H1 (cell line): ENCODE data around the gene SURF1. TPM values are rescaled to one million over a fixed set of nuclear protein-coding genes. Genes with fewer than 3 reads are reported as not detected.

Experiments used
- CTCF ChIA-PET: fragments of 300-600 bp; sonication (Branson Sonifier 250); formaldehyde crosslinking; loops from one replicate; lab custom pipeline; 2021; ENCODE audit not compliant: partially characterized antibody; lab: Charles Lee
- POLR2A ChIA-PET: fragments of 300-600 bp; sonication (Branson Sonifier 250); formaldehyde crosslinking; loops from one replicate; lab custom pipeline; 2021; ENCODE audit warnings: inconsistent platforms; ENCODE audit not compliant: partially characterized antibody; lab: Charles Lee
- DNase-seq, 2 experiments: peaks; one replicate each; pipeline versions ENCODE4 v3.0.0 to v3.0.0-alpha.2; 2010 to 2022; ENCODE audit warnings: low spot score in 2 of 2, low read depth in 1 of 2, mixed read lengths in 1 of 2
- FAIRE-seq: peaks from 2 replicates; lab custom pipeline; 2011; peaks lifted over from hg19 to GRCh38; lab: Jason Lieb, UNC
- H2AFZ ChIP-seq: 2 replicates; pipeline ENCODE4 v1.8.1; 2012; ENCODE audit warnings: low read length, inconsistent platforms
- H2AK5ac ChIP-seq: 2 replicates; pipeline ENCODE4 v1.6.1; 2013; ENCODE audit warnings: low read depth, low read length
- H2BK120ac ChIP-seq: replicated peaks from 2 replicates; pipeline ENCODE3; 2013; ENCODE audit warnings: low read depth, low read length, inconsistent platforms
- H2BK12ac ChIP-seq: 2 replicates; pipeline ENCODE4 v1.6.1; 2013; ENCODE audit warnings: low read depth, low read length
- H2BK15ac ChIP-seq: 2 replicates; pipeline ENCODE4 v1.6.1; 2013; ENCODE audit warnings: low read length
- H2BK20ac ChIP-seq: 2 replicates; pipeline ENCODE4 v1.6.1; 2013; ENCODE audit warnings: low read length
- H2BK5ac ChIP-seq: 2 replicates; pipeline ENCODE4 v1.6.1; 2013; ENCODE audit warnings: low read depth, low read length
- H3K14ac ChIP-seq: 2 replicates; pipeline ENCODE4 v1.6.1; 2013; ENCODE audit warnings: inconsistent platforms; ENCODE audit not compliant: insufficient read length
- H3K18ac ChIP-seq: 2 replicates; pipeline ENCODE4 v1.6.1; 2013; ENCODE audit warnings: low read length; ENCODE audit errors: extremely low read depth
- H3K23ac ChIP-seq: 2 replicates; pipeline ENCODE4 v1.6.1; 2013; ENCODE audit warnings: inconsistent platforms; ENCODE audit not compliant: insufficient read length
- H3K23me2 ChIP-seq: 2 replicates; pipeline ENCODE4 v1.6.1; 2013; ENCODE audit warnings: low read depth, low read length
- H3K27ac ChIP-seq: 2 replicates; pipeline ENCODE4 v1.6.1; 2011; ENCODE audit warnings: low read depth, low read length, inconsistent platforms
- H3K27me3 ChIP-seq, 4 experiments: replicated peaks in 1 of 4; 1 replicate in 1 of 4; 2 replicates in 3 of 4; pipeline versions ENCODE4 v1.6.1 to v1.8.1; 2011 to 2013; ENCODE audit warnings: low read length in 3 of 4, mild to moderate bottlenecking in 3 of 4, inconsistent platforms in 2 of 4, mixed read lengths in 2 of 4, moderate library complexity in 1 of 4; ENCODE audit not compliant: control insufficient read depth in 3 of 4, insufficient read depth in 3 of 4; ENCODE audit errors: extremely low read depth in 1 of 4
- H3K36me3 ChIP-seq, 4 experiments: 2 replicates each; pipeline versions ENCODE4 v1.6.1 to v1.8.1; 2011 to 2013; ENCODE audit warnings: mild to moderate bottlenecking in 4 of 4, low read length in 3 of 4, moderate library complexity in 2 of 4, control low read depth in 1 of 4, inconsistent platforms in 1 of 4; ENCODE audit not compliant: insufficient read depth in 4 of 4, control insufficient read depth in 2 of 4
- H3K4ac ChIP-seq: replicated peaks from 2 replicates; pipeline ENCODE3; 2013; ENCODE audit warnings: low read length, low read depth, mixed read lengths, inconsistent platforms; ENCODE audit not compliant: insufficient read length
- H3K4me1 ChIP-seq, 4 experiments: replicated peaks in 1 of 4; 1 replicate in 1 of 4; 2 replicates in 3 of 4; pipeline versions ENCODE4 v1.6.1 to v1.8.1; 2011 to 2013; ENCODE audit warnings: low read length in 3 of 4, inconsistent platforms in 2 of 4, mixed read lengths in 1 of 4; ENCODE audit not compliant: insufficient read depth in 4 of 4, control insufficient read depth in 3 of 4
- H3K4me2 ChIP-seq, 2 experiments: 2 replicates each; pipeline versions ENCODE4 v1.6.1 to v1.8.1; 2011 to 2013; ENCODE audit warnings: low read depth in 2 of 2, low read length in 2 of 2, control low read depth in 1 of 2, inconsistent platforms in 1 of 2, mild to moderate bottlenecking in 1 of 2; ENCODE audit not compliant: insufficient read depth in 1 of 2
- H3K4me3 ChIP-seq, 4 experiments: fragments of 200-600, 300-600 bp in 1 of 4; sonication (generic), shearing (Covaris generic), sonication (Bioruptor Twin) in 1 of 4; 2 replicates each; pipeline versions ENCODE4 v1.5.1 to v1.8.1; 2011 to 2016; ENCODE audit warnings: low read length in 4 of 4, low read depth in 3 of 4, control low read depth in 2 of 4, inconsistent platforms in 2 of 4, mild to moderate bottlenecking in 2 of 4, mixed read lengths in 1 of 4, moderate library complexity in 1 of 4; ENCODE audit not compliant: insufficient read depth in 2 of 4; ENCODE audit errors: extremely low read depth in 1 of 4
- H3K56ac ChIP-seq: replicated peaks from 2 replicates; pipeline ENCODE3; 2013; ENCODE audit warnings: low read depth, mild to moderate bottlenecking, mixed read lengths, low read length, inconsistent platforms; ENCODE audit not compliant: insufficient read length
- H3K79me1 ChIP-seq: 2 replicates; pipeline ENCODE4 v1.6.1; 2013; ENCODE audit warnings: low read depth, low read length, control low read depth
- H3K79me2 ChIP-seq, 2 experiments: 2 replicates each; pipeline versions ENCODE4 v1.6.1 to v1.8.1; 2012 to 2013; ENCODE audit warnings: low read length in 2 of 2, mild to moderate bottlenecking in 2 of 2, inconsistent platforms in 1 of 2; ENCODE audit not compliant: insufficient read depth in 2 of 2, control insufficient read depth in 1 of 2
- H3K9ac ChIP-seq, 4 experiments: replicated peaks in 1 of 4; 1 replicate in 1 of 4; 2 replicates in 3 of 4; pipeline versions ENCODE4 v1.6.1 to v1.8.1; 2011 to 2013; ENCODE audit warnings: low read depth in 3 of 4, low read length in 3 of 4, control low read depth in 2 of 4, mild to moderate bottlenecking in 2 of 4, moderate library complexity in 2 of 4, inconsistent platforms in 1 of 4; ENCODE audit errors: extremely low read depth in 1 of 4
- H3K9me3 ChIP-seq, 2 experiments: 2 replicates each; pipeline versions ENCODE4 v1.6.1 to v1.8.1; 2012 to 2013; ENCODE audit warnings: mild to moderate bottlenecking in 2 of 2, moderate library complexity in 2 of 2, control low read depth in 1 of 2, inconsistent platforms in 1 of 2, low read depth in 1 of 2, low read length in 1 of 2, mixed read lengths in 1 of 2; ENCODE audit not compliant: insufficient read depth in 2 of 2
- H4K20me1 ChIP-seq, 2 experiments: replicated peaks in 1 of 2; 2 replicates each; pipeline versions ENCODE3 to v1.8.1; 2011 to 2013; ENCODE audit warnings: inconsistent platforms in 2 of 2, low read length in 2 of 2, mild to moderate bottlenecking in 1 of 2; ENCODE audit not compliant: insufficient read depth in 2 of 2, control insufficient read depth in 1 of 2
- H4K5ac ChIP-seq: 2 replicates; pipeline ENCODE4 v1.6.1; 2013; ENCODE audit warnings: low read length, low read depth, mixed read lengths, inconsistent platforms; ENCODE audit not compliant: insufficient read length
- H4K8ac ChIP-seq: 2 replicates; pipeline ENCODE4 v1.8.0; 2013; ENCODE audit warnings: mild to moderate bottlenecking, moderate library complexity, low read length, inconsistent platforms; ENCODE audit not compliant: insufficient read depth; ENCODE audit errors: extremely low read depth
- H4K91ac ChIP-seq: replicated peaks from 2 replicates; pipeline ENCODE3; 2013; ENCODE audit warnings: low read length, mixed read lengths, inconsistent platforms; ENCODE audit not compliant: insufficient read length
- POLR2A ChIP-seq, 2 experiments: IDR thresholded peaks; 1 replicate in 1 of 2; 2 replicates in 1 of 2; pipeline ENCODE4 v1.6.1; 2011; ENCODE audit warnings: low read depth in 2 of 2, low read length in 2 of 2, mild to moderate bottlenecking in 2 of 2; ENCODE audit errors: control extremely low read depth in 1 of 2
- POLR2AphosphoS5 ChIP-seq: IDR thresholded peaks from 2 replicates; pipeline ENCODE4 v1.6.1; 2011; ENCODE audit warnings: low read depth, low read length
- RBBP5 ChIP-seq: IDR thresholded peaks from 2 replicates; pipeline ENCODE4 v1.7.1; 2012; ENCODE audit warnings: low read depth, mild to moderate bottlenecking, inconsistent platforms, low read length, moderate library complexity, borderline replicate concordance
- SUZ12 ChIP-seq: fragments of 200-600 bp; sonication (generic); IDR thresholded peaks from 2 replicates; pipeline ENCODE4 v1.6.1; 2012; ENCODE audit warnings: mild to moderate bottlenecking, inconsistent platforms, low read length, moderate library complexity, mixed read lengths
- TBP ChIP-seq: IDR thresholded peaks from 2 replicates; pipeline ENCODE4 v1.6.1; 2011; ENCODE audit warnings: low read depth, low read length, improper control_type of control experiment
- ZNF274 ChIP-seq: IDR thresholded peaks from 2 replicates; pipeline ENCODE4 v1.7.0; 2012; ENCODE audit warnings: low read length, borderline replicate concordance; ENCODE audit errors: extremely low read depth
- WGBS, 2 experiments: shearing (Covaris generic) in 1 of 2; methylation state at CpG; one replicate each; pipeline versions ENCODE4 v1.1.6 to v1.1.7; 2013 to 2015; ENCODE audit warnings: low lambda C conversion rate in 2 of 2, mixed read lengths in 2 of 2, inconsistent platforms in 1 of 2, low coverage in 1 of 2, missing lambda C conversion rate in 1 of 2; ENCODE audit not compliant: insufficient replicate concordance in 2 of 2, insufficient coverage in 1 of 2, insufficient read length in 1 of 2; ENCODE audit errors: extremely low coverage in 1 of 2, missing lambda C conversion rate in 1 of 2; 5-methylcytosine and 5-hydroxymethylcytosine counted together
- polyA plus RNA-seq, 7 experiments: library from polyadenylated mRNA; depleted of rRNA in 3 of 7; stranded (reverse) in 5 of 7; unstranded in 2 of 7; fragments of >200 nt in 5 of 7; fragments of 200-250 nt in 2 of 7; gene quantifications; 1 replicate in 5 of 7; 2 replicates in 1 of 7; 4 replicates in 1 of 7; pipeline versions ENCODE4 v1.2.1 to v1.2.3, GENCODE V29; 2011 to 2013; ENCODE audit warnings: missing spikeins in 2 of 7, mixed read lengths in 2 of 7
- total RNA-seq: library from RNA; stranded (reverse); fragmentation: NEBNext Ultra II Directional; extraction: Animal tissue kit (Norgen Biotek cat#: 25700); gene quantifications from 2 replicates; pipeline ENCODE4 v1.2.1, GENCODE V29; 2021

Gene SURF1
- total and polyA plus RNA-seq, 2 of the 8 experiments (the other 6 are each of a cell fraction or from before 2014, with no cell fraction given), result 43.1 to 44.7 TPM

DNA sequence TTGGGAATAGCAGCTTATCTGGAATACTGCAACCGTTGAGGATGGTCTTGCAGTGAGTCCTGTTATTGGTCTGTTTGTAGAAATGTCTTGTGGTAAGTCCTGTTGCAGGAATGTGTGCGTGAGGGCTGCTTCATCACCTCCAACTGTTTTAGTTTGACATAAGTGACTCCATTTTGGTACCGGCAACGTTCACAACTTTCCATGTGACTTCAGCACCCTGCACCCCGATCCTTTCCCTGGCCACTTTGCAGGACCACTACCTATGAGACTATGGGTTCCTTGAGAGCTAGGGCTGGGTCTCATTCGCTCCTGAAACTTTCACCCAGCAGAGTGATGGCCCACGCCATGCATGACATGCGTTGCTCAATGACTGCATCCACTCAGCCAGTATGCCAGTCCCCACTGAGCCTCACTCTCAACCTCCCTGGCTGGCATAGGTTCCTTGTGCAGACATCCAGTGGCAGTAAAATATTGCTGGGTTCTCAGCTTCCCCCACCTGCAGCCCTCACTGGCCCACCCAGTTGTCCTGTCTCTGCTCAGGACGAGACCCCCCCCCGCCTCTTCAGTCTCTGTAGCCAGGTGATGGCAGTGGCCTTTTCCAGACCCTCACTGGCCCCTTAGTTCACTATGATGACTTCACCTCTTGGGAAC is 28.3 kb downstream of the SURF1 start:
- Histone ChIP-seq H3K79me2 (no peaks in the 10 kb centered on the region), H3K27me3 (no peaks in the 10 kb centered on the region), H3K9me3 (peaks cover 10 to 16% of the 10 kb centered on the region in 2 experiments), H2BK20ac (no peak overlapping the region), H3K9ac (no peak overlapping the region), H3K23me2 (no peaks in the 10 kb centered on the region), H4K8ac (no peak overlapping the region), H4K91ac (no peak overlapping the region), H4K5ac (no peak overlapping the region), H2BK15ac (no peak overlapping the region), H4K20me1 (peaks cover 2 to 10% of the 10 kb centered on the region in 2 experiments), H2BK5ac (peak overlapping the region; percentile 24; the same call in 1 of the 2 replicates), H3K36me3 (peaks cover 11 to 27% (median 24%) of the 10 kb centered on the region in 4 experiments), H3K4me1 (no peaks in the 10 kb centered on the region), H2BK120ac (peak overlapping the region; percentile 33), H3K4ac (no peak overlapping the region), H2AFZ (no peak overlapping the region), H3K4me3 (no peak overlapping the region), H3K4me2 (no peak overlapping the region), H2AK5ac (no peak overlapping the region), H3K27ac (no peak overlapping the region), H3K56ac (no peak overlapping the region), H3K79me1 (no peaks in the 10 kb centered on the region; the same call in 1 of the 2 replicates), H3K23ac (no peak overlapping the region), H2BK12ac (0 out of 2 replicates have a peak overlapping the region, but pooled peaks have one; percentile 9), H3K18ac (no peak overlapping the region), H3K14ac (no peak overlapping the region)
- TF ChIP-seq POLR2AphosphoS5 (peak; percentile 50; the same call in 1 of the 2 replicates), ZNF274 (no peak), TBP (no peak), RBBP5 (no peak), POLR2A (IDR thresholded peaks at IDR 0.05; ENCODE audit: control extremely low read depth in 1 of 2, low read depth in 2 of 2, low read length in 2 of 2) (peak in 1 of 2 experiments; percentile 48; a peak in 1 of 3 replicates), SUZ12 (no peak)
- 91% methylated on average over 10 of the region's 10 CpGs; no CpG with 5 or more reads in 1 of the 2 experiments for WGBS, 2 experiments
- FAIRE-seq, result no peak
- ChIA-PET POLR2A (no interaction called here), CTCF (interaction anchor here (0.8 to 4.2 kb wide), 6 partner anchors 89 to 356 kb away, joined by 3 to 25 read pairs (median 4); no protein-coding TSS in a partner anchor)
- no peak for DNase-seq
